Measurements from ENCODE around the gene SPATA20.

Gene SPATA20

DNA sequence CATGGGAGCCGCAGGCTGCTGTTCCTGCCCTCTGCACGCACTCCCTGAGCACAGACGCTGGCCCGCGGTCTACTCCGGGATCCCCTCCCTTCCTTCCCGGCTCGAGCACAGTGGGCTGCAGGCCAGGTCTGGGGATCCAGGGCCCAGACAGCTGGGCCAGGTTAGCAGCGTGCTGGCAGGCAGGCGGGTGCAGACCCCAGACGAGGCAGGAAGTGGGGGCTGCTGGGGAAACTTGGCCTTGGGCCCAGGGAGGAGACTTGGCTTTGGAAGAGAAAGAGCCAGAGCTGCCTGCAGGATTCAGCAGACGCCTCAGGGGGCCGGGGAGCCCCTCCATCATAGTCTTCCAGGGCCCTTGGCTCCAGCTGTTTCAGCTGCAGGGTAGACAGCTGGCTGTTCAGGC lies 57.5 kb downstream of the SPATA20 start:
- no peak for DNase-seq

DNA sequence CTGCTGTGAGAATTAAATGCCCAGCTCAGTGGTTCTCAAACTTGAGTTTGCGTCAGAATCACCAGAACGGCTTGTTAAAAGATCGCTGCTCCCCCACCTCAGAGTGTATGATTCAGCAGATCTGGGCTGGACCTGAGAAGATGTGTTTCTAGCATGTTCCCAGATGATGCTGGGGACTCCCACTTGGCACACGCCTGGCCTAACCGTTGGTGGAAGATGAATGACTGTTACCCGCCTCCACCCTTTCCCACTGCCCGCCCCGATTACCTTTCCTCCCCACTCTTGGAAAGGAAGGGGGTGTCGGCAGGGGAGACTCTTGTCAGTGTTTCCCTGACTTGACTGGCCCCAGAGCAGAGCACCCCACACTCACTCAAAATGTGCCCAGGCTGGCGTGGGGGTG lies 58.5 kb downstream of the SPATA20 start:
- DNase-seq: no peak

Measured in inflammatory macrophage treated with lipopolysaccharide for 4 hours (primary cell).